Islet of Langerhans (tissue), 1 donor: ENCODE results near the gene PATJ.
A peak's percentile ranks its signal among the peaks of the same experiment; 100 is the strongest.
"Not testable (repeated sequence)": the region's sequence is repeated elsewhere in the genome, so short reads cannot be mapped to it uniquely, and the experiment has no call there.

Experiments used
- FAIRE-seq: peaks from one replicate; lab custom pipeline; 2011; peaks lifted over from hg19 to GRCh38; lab: Jason Lieb, UNC

Gene PATJ

GRCh38 chr1:61818992-61819391 is 76.7 kb downstream of the PATJ start:
- no peak for FAIRE-seq

- FAIRE-seq, result no peak
These were observed 77.1 kb downstream of the PATJ start for GRCh38 chr1:61819421-61819820.

DNA sequence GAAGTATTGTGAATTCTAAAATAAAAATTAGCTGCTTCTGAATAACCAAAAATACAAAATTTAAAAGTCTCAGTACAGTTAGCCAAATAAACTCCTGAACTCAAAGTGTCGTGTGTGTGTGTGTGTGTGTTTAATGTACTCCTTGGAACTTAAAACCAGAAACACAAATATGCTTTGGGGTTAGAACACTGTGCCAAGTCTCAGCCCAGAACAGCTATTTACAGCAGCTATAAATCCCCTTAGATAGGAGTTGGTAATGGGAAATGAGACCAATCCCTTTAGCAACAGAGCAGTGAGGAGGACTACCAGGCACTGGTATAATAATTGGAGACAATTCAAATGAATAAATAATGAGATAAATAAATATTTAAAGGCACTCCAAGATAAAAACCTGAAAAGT is 83.1 kb downstream of the PATJ start:
- FAIRE-seq, result peak; percentile 21

DNA sequence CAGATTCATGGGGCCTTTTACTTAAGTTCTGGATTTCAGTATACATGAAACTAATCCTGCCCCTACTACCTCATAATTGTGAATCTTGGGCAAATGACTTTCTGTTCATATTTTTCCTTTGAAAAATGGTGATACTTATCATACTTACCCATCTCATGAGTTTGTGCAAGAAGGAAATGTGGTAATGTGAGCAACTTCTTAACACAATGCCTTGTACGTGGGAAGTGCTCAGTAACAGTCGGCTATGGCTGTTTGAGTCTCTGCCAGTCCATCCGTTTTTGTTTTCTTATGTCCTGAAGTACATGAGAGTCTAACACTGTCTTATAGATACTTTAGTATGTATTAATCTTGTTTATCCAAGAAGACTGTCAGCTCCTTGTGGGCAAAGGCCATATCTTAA is 86.5 kb downstream of the PATJ start:
- no peak for FAIRE-seq

GRCh38 chr1:61836649-61837048 is 94.4 kb downstream of the PATJ start:
- FAIRE-seq, result no peak

DNA sequence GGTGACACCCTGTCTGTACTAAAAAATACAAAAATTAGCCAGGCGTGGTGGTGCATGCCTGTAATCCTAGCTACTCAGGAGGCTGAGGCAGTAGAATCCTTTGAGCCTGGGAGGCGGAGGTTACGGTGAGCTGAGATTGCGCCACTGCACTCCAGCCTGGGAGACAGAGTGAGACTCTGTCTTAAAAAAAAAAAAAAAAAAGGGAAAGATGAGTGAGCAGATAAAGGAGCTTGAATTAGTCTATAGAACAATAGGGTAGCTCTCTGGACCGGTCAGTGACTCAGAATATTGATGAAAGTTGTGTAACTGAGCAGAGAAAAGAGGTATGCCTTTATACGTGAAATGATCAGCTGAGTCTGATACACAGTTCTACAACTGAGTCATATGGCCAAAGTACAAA is 95.3 kb downstream of the PATJ start:
- FAIRE-seq, result not testable (repeated sequence)

GRCh38 chr1:61839679-61840078 is 97.4 kb downstream of the PATJ start:
- peak; percentile 95 for FAIRE-seq

DNA sequence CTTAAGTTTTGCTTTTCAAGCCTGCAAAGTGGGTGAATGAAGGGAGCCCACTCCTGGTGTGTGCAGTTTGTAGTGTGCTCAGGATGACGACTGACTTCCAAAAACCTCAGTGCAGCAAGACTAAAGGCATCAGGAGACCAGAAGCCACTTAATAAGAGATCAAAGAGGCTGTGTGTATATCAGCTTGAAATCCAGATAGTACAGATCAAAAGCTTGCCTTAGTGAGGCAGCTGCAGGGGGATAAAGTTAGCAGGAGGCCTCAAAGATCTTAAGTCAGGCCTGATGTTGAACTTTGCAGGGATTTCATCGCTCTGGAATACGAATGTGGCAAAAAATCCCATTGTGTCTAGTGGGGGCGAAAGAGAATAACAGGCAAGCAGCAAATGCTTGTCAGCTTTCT is 99.8 kb downstream of the PATJ start:
- no peak for FAIRE-seq

DNA sequence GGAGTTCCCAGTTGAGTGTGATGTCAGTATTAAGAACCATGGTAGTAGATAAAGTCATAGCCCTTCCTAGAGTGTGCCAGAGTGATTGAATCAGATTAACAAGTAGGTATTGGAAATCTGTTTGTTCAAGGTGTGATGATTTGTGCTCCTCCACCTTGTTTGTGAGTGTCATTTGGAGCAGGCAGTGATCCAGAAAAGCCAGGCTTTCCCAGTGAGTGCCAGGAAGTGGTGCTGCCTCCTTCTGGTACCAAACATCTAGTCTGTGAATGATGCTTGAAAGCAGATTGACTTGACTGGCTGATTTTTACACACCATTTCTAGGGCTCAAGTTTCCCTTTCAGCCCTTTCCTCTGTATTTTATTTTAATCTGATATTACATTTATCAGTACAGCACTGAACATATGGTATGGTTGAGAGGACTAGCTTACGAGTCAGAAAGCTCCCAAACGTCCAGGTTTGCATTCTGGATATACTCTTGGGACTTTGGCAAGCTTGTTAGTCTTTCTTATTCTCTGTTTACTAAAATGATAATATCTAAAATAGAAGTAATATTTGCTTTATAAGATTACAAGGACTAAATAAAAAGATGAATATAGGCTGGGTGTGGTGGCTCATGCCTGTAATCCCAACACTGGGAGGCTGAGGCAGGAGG is 100.7 kb downstream of the PATJ start:
- no peak for FAIRE-seq

DNA sequence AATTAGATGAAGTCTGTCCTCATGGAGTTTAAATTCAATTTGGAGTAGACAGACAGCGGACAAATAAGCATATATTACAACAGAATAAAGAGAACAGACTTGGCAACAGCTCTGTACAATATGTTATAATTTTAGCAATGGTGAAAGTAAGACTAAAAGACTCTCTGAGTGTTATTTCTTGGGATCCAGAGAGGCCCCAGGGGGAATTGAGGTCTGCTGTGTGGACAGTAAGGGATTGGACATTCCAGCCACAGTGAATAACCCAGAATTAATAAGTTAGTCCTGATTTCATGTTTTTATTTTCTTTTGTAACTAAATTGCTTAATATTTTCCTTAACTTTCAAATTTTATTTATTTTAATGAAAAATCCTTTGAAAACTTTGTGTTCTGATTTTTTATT is 101.7 kb downstream of the PATJ start:
- FAIRE-seq, result no peak

DNA sequence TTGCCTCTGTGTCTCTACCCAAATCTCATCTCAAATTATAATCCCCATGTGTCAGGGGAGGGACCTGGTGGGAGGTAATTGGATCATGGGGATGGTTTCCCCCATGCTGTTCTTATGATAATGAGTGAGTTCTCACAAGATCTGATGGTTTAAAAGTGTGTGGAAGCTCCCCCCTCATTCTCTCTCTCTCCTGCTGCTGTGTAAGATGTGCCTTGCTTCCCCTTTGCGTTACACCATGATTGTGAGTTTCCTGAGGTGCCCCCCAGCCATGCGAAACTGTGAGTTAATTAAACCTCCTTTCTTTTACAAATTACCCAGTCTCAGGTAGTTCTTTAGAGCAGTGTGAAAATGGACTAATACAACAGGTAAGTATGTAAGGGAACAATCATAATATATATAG is 102.4 kb downstream of the PATJ start:
- not testable (repeated sequence) for FAIRE-seq

- FAIRE-seq, result no peak
These were observed 109.0 kb downstream of the PATJ start for GRCh38 chr1:61851235-61851634.

DNA sequence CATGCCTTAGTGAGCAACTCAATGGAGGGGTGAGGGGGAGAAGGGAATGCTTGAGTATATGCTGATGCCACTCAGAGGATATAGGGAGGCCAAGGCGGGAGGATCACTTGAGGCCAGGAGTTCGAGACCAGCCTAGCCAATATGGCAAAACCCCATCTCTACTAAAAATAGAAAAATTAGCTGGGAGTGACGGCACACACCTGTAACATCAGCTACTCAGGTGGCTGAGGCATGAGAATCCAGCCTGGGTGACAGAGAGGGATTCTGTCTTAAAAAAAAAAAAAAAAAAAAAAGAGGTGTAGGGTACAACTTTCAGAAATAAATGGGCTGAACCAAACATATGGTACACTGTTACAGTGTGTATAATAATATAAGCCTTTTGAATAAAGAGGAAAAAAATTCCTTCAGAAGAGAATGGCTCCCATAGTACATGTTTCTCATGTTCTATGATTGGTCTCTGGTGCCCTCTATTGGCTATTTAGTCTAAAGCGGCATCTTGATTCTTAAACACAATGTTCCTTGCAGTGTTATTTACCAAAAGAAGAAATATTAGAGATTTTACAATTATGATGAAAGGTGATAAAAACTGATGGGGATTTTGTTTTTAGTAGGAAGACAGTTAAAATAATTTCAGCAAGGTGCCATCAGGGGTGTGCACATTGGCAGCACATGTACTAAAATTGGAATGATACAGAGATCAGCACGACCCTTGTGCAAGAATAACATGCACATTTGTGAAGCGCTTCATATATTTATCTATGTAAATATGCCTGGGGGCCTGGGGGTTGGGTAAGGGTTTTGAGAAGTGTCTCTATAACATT is 109.8 kb downstream of the PATJ start:
- FAIRE-seq, result peak; percentile 97

GRCh38 chr1:61852670-61853015 is 110.4 kb downstream of the PATJ start:
- no peak for FAIRE-seq

- FAIRE-seq, result no peak
These were observed 111.3 kb downstream of the PATJ start for GRCh38 chr1:61853583-61853982.

- FAIRE-seq, result no peak
These were observed 122.2 kb downstream of the PATJ start for GRCh38 chr1:61864489-61864888.

DNA sequence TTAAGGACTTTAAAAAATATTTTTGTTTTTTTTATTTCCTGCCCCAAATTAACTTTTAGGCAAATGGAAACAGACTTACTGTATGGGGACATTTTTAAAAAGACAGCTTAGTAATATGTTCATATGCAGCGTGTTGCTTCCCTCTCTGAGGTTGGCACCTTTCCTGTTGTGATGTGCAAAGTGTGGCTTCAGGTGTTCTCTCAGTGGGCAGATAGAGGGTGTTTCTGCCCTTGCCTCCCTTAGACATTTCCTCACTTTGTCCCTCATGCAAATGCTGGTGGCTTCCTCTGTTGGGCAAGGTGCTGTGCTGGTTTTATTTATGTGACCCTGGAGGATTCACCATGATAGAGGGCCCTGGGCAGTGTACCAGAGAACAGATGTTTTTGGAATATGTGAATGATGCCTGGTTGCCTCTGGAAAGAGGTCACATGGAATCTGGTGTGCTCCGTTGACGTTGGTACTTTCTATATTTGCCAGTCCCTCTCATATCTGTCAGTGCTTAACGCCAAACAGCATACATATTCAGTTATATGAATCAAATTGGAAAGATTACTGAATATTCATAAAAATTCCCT is 123.5 kb downstream of the PATJ start:
- FAIRE-seq, result no peak

DNA sequence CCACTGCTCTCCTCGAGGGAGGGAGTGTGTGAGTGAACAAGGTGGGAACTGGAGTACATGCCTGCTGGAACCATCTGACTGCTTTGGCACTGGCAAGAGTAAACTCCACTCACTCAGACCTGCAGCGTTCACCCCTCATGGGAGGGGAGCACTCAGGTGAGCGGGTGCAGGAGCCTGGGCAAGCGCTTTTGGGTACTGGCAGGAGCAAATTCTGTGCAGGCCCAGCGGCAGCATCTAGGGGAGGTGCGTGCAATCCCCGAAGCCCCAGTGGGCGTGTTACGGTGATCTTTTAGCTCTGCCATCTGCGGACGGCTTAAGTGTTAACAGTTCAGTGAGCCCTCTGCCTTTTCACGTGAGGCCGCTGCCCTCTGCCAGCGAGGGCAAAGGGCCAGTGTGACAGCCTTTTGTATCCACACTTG is 127.4 kb downstream of the PATJ start:
- no peak for FAIRE-seq

DNA sequence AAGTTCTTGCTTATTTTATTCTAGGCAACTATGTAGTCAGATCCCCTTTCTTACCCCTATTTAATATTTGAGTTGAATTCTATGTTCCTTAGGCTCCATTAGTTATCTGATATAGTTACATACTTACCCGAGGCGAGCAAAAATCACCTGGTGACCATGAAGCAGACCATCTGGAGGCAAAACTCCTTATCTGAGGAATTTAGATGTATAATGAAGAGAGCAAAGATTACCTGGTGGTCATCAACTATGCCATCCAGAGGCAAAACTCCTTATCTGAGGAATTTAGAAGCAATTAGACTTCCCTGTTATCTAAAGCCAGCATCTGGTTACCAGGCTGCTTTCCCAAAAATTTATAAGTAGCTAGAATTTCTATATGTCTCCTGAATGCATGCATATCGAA is 129.9 kb downstream of the PATJ start:
- FAIRE-seq, result no peak

GRCh38 chr1:61873581-61873980 is 131.3 kb downstream of the PATJ start:
- FAIRE-seq, result no peak

- no peak for FAIRE-seq
These were observed 131.7 kb downstream of the PATJ start for GRCh38 chr1:61873994-61874393.

- FAIRE-seq, result no peak
These were observed 132.9 kb downstream of the PATJ start for GRCh38 chr1:61875198-61875597.

- FAIRE-seq, result not testable (repeated sequence)
These were observed 137.7 kb downstream of the PATJ start for GRCh38 chr1:61879887-61880474.
